Panc1 (cell line): ENCODE data around the gene MCF2L.

Experiments used
- CTCF ChIP-seq: fragments of 450-650 bp; IDR thresholded peaks from 2 replicates; pipeline ENCODE4 v1.5.1; 2017; ENCODE audit warnings: mild to moderate bottlenecking
- POLR2AphosphoS5 ChIP-seq: IDR thresholded peaks from 2 replicates; pipeline ENCODE4 v1.6.1; 2012; ENCODE audit warnings: mild to moderate bottlenecking, low read depth, low read length, moderate library complexity
- REST ChIP-seq, 2 experiments: IDR thresholded peaks; 2 replicates each; pipeline ENCODE4 v1.6.1; 2011 to 2012; ENCODE audit warnings: low read depth in 2 of 2, control low read depth in 1 of 2, low read length in 1 of 2, mild to moderate bottlenecking in 1 of 2, moderate library complexity in 1 of 2; ENCODE audit not compliant: insufficient read depth in 1 of 2

GRCh38 chr13:113048766-113049165 lies 79.8 kb downstream of the MCF2L start:
- no peak for TF ChIP-seq CTCF
- TF ChIP-seq REST (IDR thresholded peaks at IDR 0.05; ENCODE audit: insufficient read depth in 1 of 2, low read depth in 2 of 2, low read length in 1 of 2) = no peak
- TF ChIP-seq POLR2AphosphoS5 = no peak
